Right atrium auricular region (tissue), 2 donors: Measurements from ENCODE around the gene CERS6. TPM values are rescaled to one million over a fixed set of nuclear protein-coding genes. Genes with fewer than 3 reads are reported as not detected.

Experiments used
- DNase-seq: peaks from one replicate; pipeline ENCODE4 v3.0.0-alpha.2; 2019; ENCODE audit warnings: low spot score
- H3K27ac ChIP-seq, 2 donors: fragments of 200-600 bp; sonication (generic); 1 replicate in 1 of 2; 2 replicates in 1 of 2; pipeline ENCODE4 v1.5.1; 2016 to 2019
- H3K27me3 ChIP-seq, 2 donors: fragments of 200-600 bp; sonication (generic); one replicate each; pipeline versions ENCODE4 v1.5.1 to v1.6.0; 2017 to 2019
- H3K36me3 ChIP-seq: fragments of 200-600 bp; sonication (generic); one replicate; pipeline ENCODE4 v1.5.1; 2016
- H3K4me1 ChIP-seq, 2 donors: fragments of 200-600 bp; sonication (generic); one replicate each; pipeline versions ENCODE4 v1.5.1 to v1.6.0; 2017 to 2019
- H3K4me3 ChIP-seq, 2 donors: fragments of 200-600 bp; sonication (generic); 1 replicate in 1 of 2; 2 replicates in 1 of 2; pipeline ENCODE4 v1.5.1; 2017 to 2019; ENCODE audit warnings: mild to moderate bottlenecking in 1 of 2, moderate library complexity in 1 of 2
- H3K9me3 ChIP-seq, 2 donors: fragments of 200-600 bp; sonication (generic); one replicate each; pipeline ENCODE4 v1.5.1; 2019
- total RNA-seq, 2 donors: library from RNA; depleted of rRNA; stranded (reverse); fragments of >200 nt; gene quantifications; one replicate each; pipeline ENCODE4 v1.1.0, GENCODE V29; 2016
- TF ChIP-seq, protein P1 (sequence below), 2 donors: fragments of 200-600 bp; sonication (generic); IDR thresholded peaks; one replicate each; pipeline ENCODE4 v1.5.1; 2019; ENCODE audit warnings: antibody characterized with exemption in 2 of 2

The CERS6 gene
- total RNA-seq, 2 donors from 2014 or later = 59.4 to 74.5 TPM

DNA sequence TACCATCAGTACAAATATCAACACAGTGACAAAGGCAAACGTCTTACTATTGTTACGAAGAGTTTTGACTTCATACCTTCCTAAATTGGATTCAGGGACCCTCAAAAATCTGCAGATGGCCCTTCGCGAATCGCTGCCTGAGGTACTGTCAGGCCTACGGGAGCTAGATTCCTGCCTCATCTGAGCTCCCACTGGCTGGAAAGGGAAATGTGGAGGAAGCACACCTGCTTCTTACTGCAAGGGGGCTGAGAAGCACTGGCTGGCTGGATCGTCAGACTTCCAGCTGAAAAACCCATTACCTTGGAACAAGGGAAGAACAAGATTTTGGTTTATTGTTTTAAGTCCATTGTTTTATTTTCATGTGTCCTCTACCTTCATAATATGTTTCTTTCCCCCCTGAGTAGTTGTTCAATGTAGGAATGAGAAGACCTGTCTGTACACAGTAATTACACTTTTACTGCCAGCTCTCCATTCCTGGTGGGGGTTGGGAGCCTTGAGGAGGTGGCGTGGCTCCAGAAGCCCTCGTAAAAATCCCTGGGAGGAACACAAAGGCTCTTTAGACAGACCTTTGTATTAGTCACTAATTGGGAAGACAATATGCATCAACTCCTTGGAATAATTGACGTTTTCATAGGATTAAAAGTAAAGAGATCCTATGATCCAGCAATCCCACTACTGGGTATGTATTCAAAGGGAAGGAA lies 222.2 kb downstream of the CERS6 start:
- no peak for DNase-seq
- Histone ChIP-seq H3K4me1 (no peaks in the 10 kb centered on the region), H3K27ac (no peak overlapping the region), H3K4me3 (no peak overlapping the region), H3K9me3 (no peaks in the 10 kb centered on the region), H3K27me3 (no peaks in the 10 kb centered on the region), H3K36me3 (no peaks in the 10 kb centered on the region)
- TF ChIP-seq, protein P1, sequence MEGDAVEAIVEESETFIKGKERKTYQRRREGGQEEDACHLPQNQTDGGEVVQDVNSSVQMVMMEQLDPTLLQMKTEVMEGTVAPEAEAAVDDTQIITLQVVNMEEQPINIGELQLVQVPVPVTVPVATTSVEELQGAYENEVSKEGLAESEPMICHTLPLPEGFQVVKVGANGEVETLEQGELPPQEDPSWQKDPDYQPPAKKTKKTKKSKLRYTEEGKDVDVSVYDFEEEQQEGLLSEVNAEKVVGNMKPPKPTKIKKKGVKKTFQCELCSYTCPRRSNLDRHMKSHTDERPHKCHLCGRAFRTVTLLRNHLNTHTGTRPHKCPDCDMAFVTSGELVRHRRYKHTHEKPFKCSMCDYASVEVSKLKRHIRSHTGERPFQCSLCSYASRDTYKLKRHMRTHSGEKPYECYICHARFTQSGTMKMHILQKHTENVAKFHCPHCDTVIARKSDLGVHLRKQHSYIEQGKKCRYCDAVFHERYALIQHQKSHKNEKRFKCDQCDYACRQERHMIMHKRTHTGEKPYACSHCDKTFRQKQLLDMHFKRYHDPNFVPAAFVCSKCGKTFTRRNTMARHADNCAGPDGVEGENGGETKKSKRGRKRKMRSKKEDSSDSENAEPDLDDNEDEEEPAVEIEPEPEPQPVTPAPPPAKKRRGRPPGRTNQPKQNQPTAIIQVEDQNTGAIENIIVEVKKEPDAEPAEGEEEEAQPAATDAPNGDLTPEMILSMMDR (IDR thresholded peaks at IDR 0.05) = no peak

DNA sequence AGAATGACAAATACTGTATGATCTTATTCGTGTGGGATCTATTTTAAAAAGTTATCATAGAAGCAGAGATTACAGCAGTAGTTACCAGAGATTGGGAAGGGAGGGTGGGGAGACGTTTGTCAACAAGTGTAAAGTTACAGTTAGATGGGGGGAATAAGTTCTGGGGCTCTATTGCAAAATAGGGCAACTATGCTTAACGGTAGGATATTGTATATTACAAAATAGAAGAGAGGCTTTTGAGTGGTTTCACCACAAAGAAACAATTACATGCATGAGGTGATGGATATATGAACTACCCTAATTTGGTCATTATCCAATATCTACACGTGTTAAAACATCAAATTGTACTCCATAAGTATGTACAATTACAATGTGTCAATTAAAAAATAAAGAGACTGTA lies 223.0 kb downstream of the CERS6 start:
- H3K27ac ChIP-seq = no peak overlapping the region

DNA sequence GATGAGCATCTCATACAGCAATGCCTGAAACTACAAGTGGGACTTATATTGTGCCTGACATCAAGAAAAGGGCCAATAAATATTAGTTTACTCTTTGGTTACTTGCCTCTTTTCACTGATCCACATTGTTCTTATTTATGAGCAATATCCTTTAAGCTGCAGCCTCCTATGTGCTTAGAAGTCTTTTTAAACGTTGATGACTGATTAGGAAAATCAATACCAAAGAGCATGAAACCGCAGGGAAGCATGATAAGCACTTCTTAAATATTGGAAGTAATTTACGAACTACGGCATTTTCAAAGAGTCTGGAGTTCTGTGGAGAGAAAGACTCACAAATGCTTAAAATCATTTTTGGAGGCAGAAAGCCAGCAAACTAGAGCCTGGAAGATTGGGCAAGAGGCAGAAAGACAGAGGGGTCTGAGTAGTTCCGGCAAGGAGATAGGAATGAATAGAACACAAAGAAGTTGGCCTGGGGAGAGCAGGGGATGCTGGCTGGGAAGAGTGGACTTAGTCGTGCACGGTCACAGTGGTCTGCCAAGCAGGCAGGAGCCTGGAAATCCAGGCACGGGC lies 223.8 kb downstream of the CERS6 start:
- no peak overlapping the region for H3K4me3 ChIP-seq
- no peaks in the 10 kb centered on the region for H3K27me3 ChIP-seq
- TF ChIP-seq, protein P1 (IDR thresholded peaks at IDR 0.05) = no peak
- DNase-seq = no peak
- H3K4me1 ChIP-seq = no peaks in the 10 kb centered on the region
- no peaks in the 10 kb centered on the region for H3K36me3 ChIP-seq
- no peak overlapping the region for H3K27ac ChIP-seq
- H3K9me3 ChIP-seq = no peaks in the 10 kb centered on the region

More for the DNA sequence above, 223.0 kb downstream of the CERS6 start:
- Histone ChIP-seq H3K9me3 (no peaks in the 10 kb centered on the region), H3K36me3 (no peaks in the 10 kb centered on the region), H3K27me3 (no peaks in the 10 kb centered on the region), H3K4me3 (no peak overlapping the region), H3K4me1 (no peaks in the 10 kb centered on the region)
- no peak for DNase-seq
- TF ChIP-seq, protein P1 (IDR thresholded peaks at IDR 0.05) = no peak

DNA sequence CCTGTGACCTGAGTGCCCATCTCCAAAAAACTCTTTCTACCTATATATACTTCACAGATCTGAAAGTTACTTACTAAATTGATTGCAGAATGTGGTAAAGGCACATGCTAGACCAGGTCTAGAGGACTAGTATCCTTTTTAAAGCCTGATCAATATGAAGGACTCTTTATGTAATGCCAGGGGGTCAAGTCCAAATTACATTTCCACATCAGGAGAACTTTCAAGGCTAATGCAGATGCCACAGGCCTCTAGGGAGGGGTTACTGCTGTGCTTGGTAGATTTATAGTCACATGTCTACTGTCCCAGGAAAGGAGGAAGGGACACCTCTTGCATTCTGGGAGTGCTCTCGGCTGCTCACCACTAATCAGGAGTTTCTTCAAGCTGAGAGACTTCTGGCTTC lies 227.9 kb downstream of the CERS6 start:
- H3K4me3 ChIP-seq = no peak overlapping the region
- H3K27ac ChIP-seq = no peak overlapping the region
- H3K9me3 ChIP-seq = no peaks in the 10 kb centered on the region
- H3K36me3 ChIP-seq = no peaks in the 10 kb centered on the region
- peaks cover 0 to 8% of the 10 kb centered on the region in 2 donors for H3K4me1 ChIP-seq
- no peaks in the 10 kb centered on the region for H3K27me3 ChIP-seq
- TF ChIP-seq, protein P1 (IDR thresholded peaks at IDR 0.05) = no peak
- DNase-seq = no peak

DNA sequence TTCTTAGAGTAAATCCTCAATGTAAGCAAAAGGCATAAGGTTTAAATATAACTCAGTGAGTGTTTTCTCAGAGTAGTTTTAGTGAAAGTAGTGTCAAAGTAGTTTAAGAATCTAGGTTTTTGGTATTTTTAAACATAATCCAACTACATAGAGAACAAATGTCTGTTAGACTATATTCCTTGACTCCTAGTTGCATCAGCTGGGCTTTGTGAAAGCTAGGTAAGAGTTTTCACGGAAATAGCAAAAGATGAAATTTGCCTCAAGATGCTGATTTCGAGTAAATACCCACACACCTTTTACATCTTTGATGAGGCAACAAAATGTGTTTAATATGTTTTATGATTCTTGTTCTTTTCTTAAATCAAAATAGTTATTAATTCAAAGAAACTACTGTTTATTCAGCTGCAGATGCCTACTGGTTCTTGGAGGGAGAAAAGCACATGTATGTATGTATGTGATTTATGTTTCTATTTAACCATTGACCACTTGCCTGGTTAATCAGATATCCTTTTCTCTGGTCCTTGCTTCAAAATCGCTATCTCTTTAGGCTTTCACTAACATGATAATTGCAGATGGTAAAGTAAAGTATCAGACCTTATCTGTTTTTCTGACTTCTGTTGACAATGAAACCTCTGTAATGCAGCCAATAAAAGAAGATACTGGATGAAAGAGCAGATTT lies 229.0 kb downstream of the CERS6 start:
- H3K27ac ChIP-seq = no peak overlapping the region
- peaks cover 0 to 8% of the 10 kb centered on the region in 2 donors for H3K4me1 ChIP-seq
- no peak overlapping the region for H3K4me3 ChIP-seq
- TF ChIP-seq, protein P1 (IDR thresholded peaks at IDR 0.05) = no peak
- H3K36me3 ChIP-seq = no peaks in the 10 kb centered on the region
- no peak for DNase-seq
- H3K27me3 ChIP-seq = no peaks in the 10 kb centered on the region
- no peaks in the 10 kb centered on the region for H3K9me3 ChIP-seq
